Activated T-cell treated with anti-CD3 and anti-CD28 coated beads for 24 hours (primary cell): ENCODE results near the gene CLEC6A.
"Not testable (repeated sequence)": the region's sequence is repeated elsewhere in the genome, so short reads cannot be mapped to it uniquely, and the experiment has no call there.

ENCODE experiments used
- DNase-seq: peaks from one replicate; pipeline ENCODE4 v3.0.0-alpha.2; 2020; ENCODE audit warnings: low read depth

CLEC6A gene

DNA sequence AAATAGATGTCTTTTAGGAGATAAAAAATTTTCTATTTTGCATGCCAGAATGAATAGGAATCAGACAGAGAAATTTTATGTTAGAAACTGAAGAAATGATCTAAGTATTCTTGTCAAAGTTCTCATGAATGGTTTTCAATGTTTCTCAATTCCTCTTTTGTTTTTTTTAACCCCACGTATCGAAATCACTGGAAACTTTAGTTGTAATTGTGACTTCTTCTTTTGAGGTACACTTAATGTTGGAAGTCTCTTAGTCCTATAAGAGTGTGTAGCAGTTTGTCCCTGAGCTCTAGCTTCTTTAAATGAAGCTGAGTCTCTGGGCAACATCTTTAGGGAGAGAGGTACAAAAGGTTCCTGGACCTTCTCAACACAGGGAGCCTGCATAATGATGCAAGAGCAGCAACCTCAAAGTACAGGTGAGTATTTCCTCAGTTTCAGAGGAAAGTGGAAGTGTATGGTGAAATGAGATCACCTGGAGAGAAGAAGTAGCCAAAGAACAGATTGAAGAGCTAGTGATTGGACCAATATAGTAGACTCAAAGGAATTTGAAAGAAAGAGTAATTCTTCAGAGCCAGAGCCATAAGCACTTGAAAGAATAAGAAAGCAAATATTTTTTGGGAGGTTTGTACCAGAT lies at the start of gene CLEC6A:
TSS of gene CLEC6A (plus strand) at position 236 of the 634 bp plus-strand sequence. CDS start at position 386, 150 bp downstream.
- DNase-seq, result no peak

- DNase-seq, result not testable (repeated sequence)
These were observed 36.2 kb upstream of the CLEC6A start for GRCh38 chr12:8419576-8419975.

GRCh38 chr12:8420506-8420905 lies 35.3 kb upstream of the CLEC6A start:
- no peak for DNase-seq

- DNase-seq, result not testable (repeated sequence)
These were observed 11.1 kb upstream of the CLEC6A start for GRCh38 chr12:8444536-8445278.

DNA sequence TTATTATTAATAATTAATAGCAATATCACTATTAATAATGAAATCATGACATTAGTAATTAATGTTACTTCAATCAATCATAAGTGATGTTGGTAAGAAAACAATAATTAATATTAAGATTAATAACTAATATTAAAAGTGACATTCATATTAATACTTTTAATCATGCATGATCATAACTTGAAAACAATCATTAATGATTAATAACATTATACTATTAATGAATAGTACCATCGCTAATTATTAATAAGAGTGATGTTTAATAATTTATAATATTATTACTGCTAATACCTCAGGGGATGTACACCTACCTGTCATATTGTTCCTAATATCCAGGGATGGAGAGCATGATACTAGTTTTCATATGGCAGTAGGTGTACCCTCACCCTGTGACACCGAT lies 10.0 kb upstream of the CLEC6A start:
- DNase-seq, result no peak

DNA sequence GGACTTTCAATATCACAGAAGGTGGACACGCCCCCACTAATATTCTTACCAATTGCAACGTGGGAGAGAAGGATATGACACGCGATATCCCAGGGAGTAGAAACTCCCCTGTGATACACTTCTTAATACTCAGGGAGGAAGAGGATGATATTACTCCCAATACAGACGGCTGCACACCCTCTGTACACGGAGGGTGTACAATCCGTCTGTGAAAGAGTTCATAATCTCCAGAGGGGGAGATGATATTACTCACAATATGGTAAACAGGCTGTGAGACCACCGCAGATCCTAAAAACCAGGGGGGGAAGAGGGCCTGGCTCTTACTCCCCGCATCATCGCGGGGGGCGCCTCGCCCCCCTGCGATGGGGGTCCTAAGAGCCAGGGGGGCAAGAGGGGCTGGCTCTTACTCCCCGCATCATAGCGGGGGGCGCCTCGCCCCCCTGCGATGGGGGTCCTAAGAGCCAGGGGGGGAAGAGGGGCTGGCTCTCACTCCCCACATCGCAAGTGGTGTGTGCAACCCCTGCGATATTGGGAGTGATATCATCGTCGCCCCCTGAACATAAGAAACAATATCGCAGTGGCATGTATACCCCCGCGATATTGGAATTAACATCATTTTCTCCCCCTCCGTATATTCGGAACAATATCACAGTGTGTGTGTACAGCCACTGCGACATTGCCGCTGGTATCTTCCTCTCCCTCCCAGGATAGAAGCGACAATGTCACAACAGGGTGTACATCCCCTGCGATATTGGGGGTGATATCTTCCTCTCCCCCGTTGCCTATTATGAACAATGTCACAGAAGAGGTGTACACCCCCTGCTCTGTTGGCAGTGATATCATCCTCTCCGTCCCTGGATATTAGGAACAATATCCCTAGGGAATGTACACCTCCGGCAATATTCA lies 8.9 kb upstream of the CLEC6A start:
- no peak for DNase-seq

DNA sequence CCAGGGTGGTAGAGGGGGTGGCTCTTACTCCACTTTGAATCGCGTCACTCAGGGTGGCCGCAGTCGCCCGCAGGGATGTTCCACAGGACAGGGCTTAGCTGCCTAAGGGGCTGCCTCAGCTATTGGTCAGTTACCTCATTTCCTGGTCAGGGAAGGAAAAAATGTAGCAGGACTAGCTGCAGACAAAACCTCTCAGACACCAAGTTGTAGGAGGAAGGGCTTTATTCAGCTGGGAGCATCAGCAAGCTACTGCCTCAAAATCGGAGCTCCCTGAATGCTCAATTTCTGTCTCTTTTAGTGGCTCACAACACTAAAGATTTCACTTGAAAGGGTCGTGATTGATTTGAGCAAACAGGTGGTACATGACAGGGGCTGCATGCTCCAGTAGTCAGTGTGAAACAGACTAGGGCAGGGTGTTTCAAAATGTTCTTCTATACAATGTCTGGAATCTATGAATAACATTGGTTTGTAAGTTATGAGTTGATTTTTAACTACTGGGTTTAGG lies 6.4 kb upstream of the CLEC6A start:
- no peak for DNase-seq

- DNase-seq, result no peak
These were observed 3.7 kb upstream of the CLEC6A start for GRCh38 chr12:8452036-8452435.

- no peak for DNase-seq
These were observed 2.7 kb upstream of the CLEC6A start for GRCh38 chr12:8453021-8453513.

GRCh38 chr12:8453796-8454195 lies 2.0 kb upstream of the CLEC6A start:
- no peak for DNase-seq

DNA sequence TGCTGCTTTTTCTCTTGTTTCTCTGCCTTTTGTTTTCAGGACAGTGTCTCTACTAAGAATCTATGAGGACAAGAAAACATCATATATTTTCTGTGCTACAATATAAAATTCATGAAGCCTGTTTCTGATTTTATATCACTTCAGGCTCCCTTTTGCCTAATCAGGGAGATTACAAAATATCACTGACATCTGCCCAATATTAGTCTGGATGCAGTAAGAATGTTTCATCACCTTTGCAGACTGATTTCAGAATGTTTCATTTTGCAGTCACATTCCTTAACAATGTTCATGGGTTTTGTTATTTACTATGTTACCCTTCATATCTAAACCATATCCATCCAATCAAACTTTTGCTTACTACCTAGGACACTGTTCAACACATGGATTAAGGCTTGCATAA lies 491 bp upstream of the CLEC6A start:
- no peak for DNase-seq

DNA sequence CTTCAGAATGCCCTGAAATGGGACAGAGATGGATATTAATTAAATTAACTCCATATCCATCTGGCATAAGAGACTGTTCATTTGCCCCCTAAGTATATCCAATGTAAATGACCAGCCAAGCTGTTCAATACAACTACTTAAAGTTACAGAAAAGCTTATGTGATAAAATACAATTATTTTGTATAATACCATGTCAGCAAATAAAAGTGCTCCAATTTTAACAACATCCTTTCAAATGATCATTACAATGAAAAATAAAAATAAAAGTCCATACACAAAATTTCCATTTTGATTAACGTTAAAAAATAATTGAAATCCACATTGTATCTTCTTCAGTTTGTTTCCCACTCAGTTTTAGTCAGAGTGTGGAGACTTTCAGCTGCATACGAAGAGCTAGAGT lies 5.7 kb downstream of the CLEC6A start:
- no peak for DNase-seq

DNA sequence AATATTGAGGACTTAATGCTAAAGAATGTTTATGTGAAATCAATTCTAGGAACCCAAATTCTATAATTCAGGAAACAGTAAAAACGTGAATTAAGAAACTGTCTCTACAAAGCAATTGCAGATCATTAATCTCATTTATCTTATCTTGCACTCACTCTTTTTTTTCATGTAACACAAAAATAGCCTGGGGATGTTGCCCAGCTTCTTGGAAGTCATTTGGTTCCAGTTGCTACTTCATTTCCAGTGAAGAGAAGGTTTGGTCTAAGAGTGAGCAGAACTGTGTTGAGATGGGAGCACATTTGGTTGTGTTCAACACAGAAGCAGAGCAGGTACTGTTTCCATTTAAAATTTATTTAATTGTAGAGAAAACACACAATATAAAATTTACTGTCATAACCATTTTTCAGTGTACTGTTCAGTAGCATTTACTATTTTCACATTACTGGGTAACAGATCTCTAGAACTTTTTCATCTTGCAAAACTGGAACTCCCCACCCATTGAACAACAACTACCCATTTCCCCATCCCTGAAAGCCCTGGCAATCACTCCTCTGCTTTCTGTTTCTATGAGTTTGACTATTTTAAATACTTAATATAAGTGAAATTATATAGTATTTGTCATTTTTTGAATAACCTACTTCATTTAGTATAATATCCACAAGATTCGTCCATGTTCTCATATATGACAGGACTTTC lies 9.7 kb downstream of the CLEC6A start:
- DNase-seq, result no peak

- no peak for DNase-seq
These were observed 10.5 kb downstream of the CLEC6A start for GRCh38 chr12:8466241-8466640.

- DNase-seq, result no peak
These were observed 15.3 kb downstream of the CLEC6A start for GRCh38 chr12:8471090-8471489.

- DNase-seq, result no peak
These were observed 19.9 kb downstream of the CLEC6A start for GRCh38 chr12:8475508-8476203.

- DNase-seq, result no peak
These were observed 26.9 kb downstream of the CLEC6A start for GRCh38 chr12:8482571-8483061.

GRCh38 chr12:8483079-8483478 lies 27.3 kb downstream of the CLEC6A start:
- DNase-seq, result no peak

DNA sequence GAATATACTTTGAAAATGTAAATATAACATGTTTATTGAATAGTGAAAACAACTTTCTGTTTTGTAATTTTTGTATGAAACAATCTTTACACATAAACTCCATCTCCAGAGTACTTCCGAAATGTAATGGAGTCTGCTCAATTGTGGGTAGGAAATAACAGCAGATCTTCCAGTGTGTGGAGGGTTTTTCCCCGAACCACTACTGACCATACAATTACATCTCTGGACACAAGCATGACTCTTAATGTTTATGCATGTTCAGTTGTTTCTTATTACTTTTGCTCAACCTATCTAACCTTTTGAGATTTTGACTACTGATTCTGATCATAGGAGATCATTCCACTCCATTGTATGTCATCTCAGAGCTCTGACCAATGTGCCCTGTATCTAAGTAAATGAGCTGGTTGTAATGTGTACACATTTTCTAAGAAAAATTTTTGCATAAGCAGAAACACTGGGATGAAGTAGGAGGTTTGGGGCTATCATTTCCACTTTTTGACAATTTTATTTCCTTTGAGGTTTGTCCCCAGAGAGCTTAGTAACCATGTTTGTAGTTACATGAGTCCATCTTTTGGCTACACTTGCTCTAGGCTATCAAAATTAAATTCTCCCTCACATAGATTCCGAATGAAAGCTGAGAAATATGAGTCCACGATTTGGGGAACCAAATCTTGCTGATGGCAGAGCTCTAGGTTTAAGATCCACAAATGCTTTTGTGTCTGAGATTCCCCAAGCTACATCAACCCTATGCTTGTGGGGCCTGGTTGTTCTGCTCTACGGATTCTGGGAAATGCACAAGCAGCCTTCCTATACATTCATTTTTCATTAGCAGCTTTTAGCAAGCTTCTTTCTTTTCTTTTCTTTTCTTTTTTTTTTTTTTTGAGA lies 36.1 kb downstream of the CLEC6A start:
- no peak for DNase-seq

GRCh38 chr12:8493084-8493483 lies 37.3 kb downstream of the CLEC6A start:
- DNase-seq, result peak; percentile 53
